GM19328 (cell line): ENCODE data around the gene ISY1.
"Not testable (repeated sequence)": the region's sequence is repeated elsewhere in the genome, so short reads cannot be mapped to it uniquely, and the experiment has no call there.

ENCODE experiments used
- ATAC-seq: cut with Tn5 transposase; IDR thresholded peaks from one replicate; pipeline ENCODE4 v1.9.1; 2021; ENCODE audit warnings: mild to moderate bottlenecking, moderate library complexity; ENCODE audit not compliant: unreplicated experiment

Gene ISY1

GRCh38 chr3:129173206-129173605, 12.3 kb upstream of the ISY1 start:
- ATAC-seq, result no peak

GRCh38 chr3:129166579-129167332, 5.9 kb upstream of the ISY1 start:
- ATAC-seq, result no peak

DNA sequence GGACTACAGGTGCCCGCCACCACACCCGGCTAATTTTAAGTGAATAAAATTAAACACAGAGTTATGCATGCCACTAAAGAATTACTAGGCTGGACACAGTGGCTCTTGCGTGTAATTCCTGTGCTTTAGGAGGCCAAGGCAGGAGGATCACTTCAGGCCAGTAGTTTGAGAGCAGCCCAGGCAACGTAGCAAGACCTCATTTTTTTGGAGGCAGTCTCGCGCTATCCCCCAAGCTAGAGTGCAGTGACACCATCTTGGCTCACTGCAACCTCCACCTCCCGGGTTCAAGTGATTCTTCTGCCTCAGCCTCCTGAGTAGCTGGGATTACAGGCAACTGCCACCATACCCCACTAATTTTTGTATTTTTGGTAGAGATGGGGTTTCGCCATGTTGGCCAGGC, 4.7 kb upstream of the ISY1 start:
- ATAC-seq, result not testable (repeated sequence)

GRCh38 chr3:129164500-129164899, 3.6 kb upstream of the ISY1 start:
- ATAC-seq, result no peak

GRCh38 chr3:129162729-129163579, 2.1 kb upstream of the ISY1 start:
- no peak for ATAC-seq

GRCh38 chr3:129161860-129162271, 1.0 kb upstream of the ISY1 start:
- ATAC-seq, result no peak

GRCh38 chr3:129144786-129145185, 16.1 kb downstream of the ISY1 start:
- ATAC-seq, result no peak

DNA sequence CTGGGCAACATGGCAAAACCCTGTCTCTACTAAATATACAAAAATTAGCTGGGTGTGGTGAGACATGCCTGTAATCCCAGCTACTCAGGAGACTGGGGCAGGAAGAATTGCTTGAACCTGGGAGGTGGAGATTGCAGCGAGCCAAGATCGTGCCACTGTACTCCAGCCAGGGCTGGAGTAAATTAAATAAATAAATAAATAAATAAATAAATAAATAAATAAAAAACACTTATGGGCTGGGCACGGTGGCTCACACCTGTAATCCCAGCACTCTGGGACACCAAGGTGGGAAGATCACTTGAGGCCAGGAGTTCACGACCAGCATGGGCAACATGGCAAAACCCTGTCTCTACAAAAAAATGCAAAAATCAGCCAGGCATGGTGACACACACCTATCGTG, 19.9 kb downstream of the ISY1 start:
- ATAC-seq, result not testable (repeated sequence)

DNA sequence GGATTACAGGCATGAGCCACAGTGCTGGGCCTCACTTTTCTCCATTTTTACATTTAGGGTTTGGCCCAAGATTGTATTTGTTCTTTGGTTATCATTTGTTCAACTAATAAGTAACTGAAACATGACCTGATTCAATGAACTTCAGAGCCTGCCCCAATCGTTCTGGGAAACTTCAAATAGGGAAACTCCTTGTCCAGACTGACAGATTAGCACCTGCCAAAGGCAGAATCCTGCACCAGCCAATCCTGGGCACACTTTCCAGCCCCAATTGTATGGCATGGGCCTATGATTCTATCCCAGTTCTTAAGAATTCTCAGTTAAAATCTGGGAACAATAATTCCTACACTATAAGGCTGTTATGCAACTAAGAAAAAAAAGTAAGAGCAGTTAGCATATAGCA, 21.0 kb downstream of the ISY1 start:
- ATAC-seq, result no peak

DNA sequence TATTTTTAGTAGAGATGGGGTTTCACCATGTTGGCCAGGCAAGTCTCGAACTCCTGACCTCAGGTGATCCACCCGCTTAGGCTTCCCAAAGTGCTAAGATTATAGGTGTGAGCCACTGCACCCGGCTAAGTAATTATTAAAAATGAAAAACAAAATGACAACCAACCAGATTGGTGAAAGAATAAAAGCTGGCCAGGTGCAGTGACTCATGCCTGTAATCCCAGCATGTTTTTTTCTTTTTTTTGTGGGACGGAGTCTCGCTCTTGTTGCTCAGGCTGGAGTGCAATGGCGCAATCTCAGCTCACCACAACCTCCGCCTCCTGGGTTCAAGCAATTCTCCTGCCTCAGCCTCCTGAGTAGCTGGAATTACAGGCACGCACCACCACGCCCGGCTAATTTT, 24.6 kb downstream of the ISY1 start:
- not testable (repeated sequence) for ATAC-seq

GRCh38 chr3:129132097-129132866, 28.6 kb downstream of the ISY1 start:
- no peak for ATAC-seq

DNA sequence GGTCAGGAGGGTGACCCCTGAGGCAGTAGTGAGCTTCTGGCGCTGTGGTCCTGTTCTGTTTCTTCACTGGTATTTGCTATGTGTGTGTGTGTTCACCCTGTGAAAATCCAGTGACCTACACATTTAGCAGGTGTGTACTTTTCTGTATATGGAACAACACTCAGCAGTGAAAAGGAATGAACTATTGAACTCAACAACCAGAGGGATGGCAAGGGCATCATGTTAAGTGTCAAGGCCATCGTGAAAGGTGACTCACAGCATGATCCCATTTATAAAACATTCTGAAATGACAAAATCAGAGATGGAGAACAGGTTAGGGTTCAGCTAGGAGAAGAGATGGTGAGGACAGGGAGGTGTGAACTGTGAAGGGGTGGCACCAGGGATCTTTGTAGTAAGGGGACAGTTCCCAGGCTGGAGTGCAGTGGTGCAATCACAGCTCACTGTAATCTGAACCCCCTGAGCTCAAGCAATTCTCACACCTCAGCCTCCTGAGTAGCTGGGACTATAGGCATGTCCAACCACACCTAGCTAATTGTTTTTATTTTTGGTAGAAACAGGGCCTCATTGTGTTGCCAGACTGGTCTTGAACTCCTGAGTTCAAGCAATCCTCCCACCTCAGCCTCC, 29.3 kb downstream of the ISY1 start:
- no peak for ATAC-seq

DNA sequence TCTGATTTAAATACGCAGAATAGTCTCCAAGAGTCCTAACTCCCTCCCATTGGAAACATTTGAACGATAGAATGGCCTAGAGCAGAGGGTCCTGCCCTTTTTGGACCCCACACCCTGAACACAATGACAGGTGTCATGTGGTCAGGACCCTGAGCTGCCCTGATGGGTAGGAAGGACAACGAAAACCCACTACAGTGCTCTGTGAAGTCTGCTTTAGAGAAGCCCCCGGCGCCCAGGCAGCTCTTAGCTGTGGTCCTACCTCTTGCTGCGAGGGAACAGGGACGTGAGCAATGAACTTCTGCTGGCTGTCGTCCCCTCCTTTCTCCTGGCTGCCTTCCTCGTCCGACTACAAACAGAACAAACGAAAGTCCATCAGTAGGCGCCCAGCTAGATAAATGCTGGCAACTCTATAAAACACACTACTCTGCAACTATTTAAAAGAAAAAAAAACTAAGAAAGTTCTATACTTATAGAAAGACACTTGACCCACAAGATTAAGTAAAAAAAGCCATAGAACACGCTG, 30.5 kb downstream of the ISY1 start:
- ATAC-seq, result no peak

DNA sequence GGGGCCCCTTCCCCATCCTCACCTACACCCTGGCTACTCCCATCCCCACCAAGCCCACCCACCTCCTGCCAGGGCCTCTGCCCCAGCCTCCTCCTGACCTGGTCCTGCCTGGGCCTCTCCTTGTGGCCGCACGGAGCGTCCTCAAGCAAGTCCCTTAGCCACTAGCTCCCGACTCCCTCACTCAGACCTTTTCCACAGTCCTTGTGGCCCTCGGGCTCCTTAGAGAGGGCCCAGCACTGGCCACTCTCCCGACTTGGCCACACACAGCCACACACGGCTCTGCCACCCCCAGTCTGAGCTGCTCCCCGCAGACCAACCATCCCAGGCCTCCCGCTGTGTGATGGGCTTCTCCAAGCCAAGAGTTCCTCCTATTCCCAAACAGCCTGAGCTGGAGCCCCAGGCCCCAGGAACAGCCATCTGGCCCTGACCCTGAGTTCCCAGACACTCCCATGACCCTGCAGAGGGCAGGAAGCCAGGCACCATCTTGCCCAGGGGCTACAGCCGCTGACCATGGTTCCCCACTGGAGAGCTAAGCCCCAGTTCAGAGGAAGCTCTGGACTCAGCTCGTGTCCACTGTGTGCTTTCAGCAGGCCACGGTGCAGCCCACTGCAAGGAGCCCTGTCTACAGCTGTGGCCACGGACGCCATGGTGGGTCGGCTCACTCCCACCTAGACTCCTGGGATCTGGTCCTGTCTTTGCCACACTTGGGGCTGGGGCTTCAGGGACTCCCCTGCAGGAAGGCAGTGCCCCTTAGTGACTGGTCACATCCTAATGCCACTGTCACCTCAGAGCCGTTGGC, 32.3 kb downstream of the ISY1 start:
- ATAC-seq, result no peak

DNA sequence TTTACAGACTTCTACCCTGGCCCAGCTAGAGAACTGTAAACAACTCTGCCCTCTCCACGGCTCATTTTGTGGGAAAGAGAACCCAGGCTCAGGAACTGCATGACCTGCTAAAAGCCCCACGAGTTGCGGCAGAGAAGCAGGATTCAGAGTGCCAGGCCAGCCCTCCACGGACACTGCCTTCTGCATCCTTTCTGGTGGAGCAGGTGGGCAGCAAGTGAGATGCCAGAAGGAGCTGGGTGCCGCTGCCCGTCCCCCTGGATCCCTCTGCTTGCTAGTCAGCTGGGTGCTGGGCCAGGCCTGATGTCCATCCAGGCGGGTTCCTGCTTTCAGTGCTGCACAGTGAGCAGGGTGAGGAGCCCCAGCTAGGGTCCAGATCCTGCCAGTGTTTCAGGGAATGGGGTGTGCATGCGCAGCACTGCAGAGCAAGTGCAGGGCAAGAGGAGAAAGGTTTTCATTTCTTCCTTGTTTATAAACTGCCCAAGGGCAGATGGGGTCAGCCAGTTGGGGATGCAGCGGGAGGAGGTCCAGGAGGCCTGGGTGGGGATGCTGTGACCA, 34.1 kb downstream of the ISY1 start:
- ATAC-seq, result no peak

DNA sequence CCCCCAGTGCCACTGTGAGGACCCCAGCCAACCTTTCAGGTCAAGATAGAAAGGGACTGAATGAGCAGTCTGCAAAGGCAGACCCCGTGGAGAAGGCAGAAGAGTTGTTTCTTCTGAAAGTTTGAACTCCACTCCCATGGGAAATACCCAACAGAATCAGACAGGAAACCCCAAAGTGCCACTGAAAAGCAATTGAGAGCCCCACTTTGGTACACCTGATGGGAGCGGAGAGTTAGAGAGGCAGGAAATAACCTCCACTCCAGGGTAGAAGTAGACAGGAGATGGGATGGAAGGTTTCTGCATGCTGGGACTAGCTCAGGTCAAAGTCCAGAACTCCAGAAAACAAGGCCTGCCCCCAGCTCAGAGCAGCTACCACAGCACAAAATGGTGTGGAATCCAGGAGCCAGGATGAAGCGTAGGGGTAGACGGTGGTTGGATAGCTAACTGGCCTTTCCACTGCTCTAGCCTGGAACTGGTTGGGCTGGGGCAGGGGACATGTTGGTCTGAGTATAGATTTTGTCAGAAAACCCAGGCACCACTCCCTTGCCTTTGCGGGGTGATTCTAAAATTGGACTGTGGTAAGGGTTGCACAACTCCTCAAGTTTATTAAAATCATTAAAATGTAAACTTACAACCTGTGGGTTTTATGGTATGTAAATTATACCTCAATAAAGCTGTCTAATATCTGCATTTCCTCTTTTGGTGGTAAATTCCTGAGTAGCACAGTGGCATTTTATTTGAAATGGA, 37.4 kb downstream of the ISY1 start:
- ATAC-seq, result no peak

GRCh38 chr3:129122412-129123011, 38.4 kb downstream of the ISY1 start:
- ATAC-seq, result no peak

- ATAC-seq, result peak; percentile 40
Observed at GRCh38 chr3:129121792-129122411, 39.0 kb downstream of the ISY1 start, which contains the start of gene RAB43. Gene RAB43 (minus strand): TSS chr3:129121804. CDS start chr3:129121489, 315 bp downstream.
